HCT116 (cell line): ENCODE results near the gene MRPL24.

Experiments
- ATF3 ChIP-seq: IDR thresholded peaks from 2 replicates; pipeline ENCODE4 v1.6.1; 2012
- EGR1 ChIP-seq: IDR thresholded peaks from 2 replicates; pipeline ENCODE4 v1.6.1; 2012; ENCODE audit warnings: low read depth
- EZH2 ChIP-seq: fragments of 200-600 bp; sonication (generic); IDR thresholded peaks from 2 replicates; pipeline ENCODE4 v1.6.1; 2017; ENCODE audit warnings: antibody characterized with exemption, mixed run types
- POLR2A ChIP-seq: IDR thresholded peaks from 2 replicates; pipeline ENCODE4 v1.7.0; 2011; ENCODE audit warnings: borderline replicate concordance; ENCODE audit not compliant: insufficient read depth, insufficient read length; ENCODE audit errors: extremely low read depth
- SRF ChIP-seq: IDR thresholded peaks from 2 replicates; pipeline ENCODE4 v1.6.1; 2012; ENCODE audit warnings: low read depth
- YY1 ChIP-seq: IDR thresholded peaks from 2 replicates; pipeline ENCODE4 v1.6.1; 2011; ENCODE audit warnings: low read length, low read depth, moderate library complexity, mild to moderate bottlenecking; ENCODE audit not compliant: insufficient replicate concordance; ENCODE audit errors: extremely low read depth
- ZFX ChIP-seq: fragments of 450-650 bp; IDR thresholded peaks from 2 replicates; pipeline ENCODE4 v1.6.1; 2017
- ZNF274 ChIP-seq: fragments of 200-500 bp; sonication (Bioruptor generic); IDR thresholded peaks from 2 replicates; pipeline ENCODE4 v1.6.1; 2014; ENCODE audit warnings: mild to moderate bottlenecking, low read depth, low read length, inconsistent platforms
- TF ChIP-seq, protein P1 (sequence below), 3 experiments: fragments of 200-600 bp in 1 of 3; sonication (generic) in 1 of 3; IDR thresholded peaks in 2 of 3; conservative IDR thresholded peaks in 1 of 3; 2 replicates each; pipeline ENCODE4 v1.5.1; 2012 to 2017; ENCODE audit warnings: low read depth in 2 of 3, low read length in 2 of 3, antibody characterized with exemption in 1 of 3, borderline replicate concordance in 1 of 3, control low read depth in 1 of 3, mild to moderate bottlenecking in 1 of 3, mixed read lengths in 1 of 3, mixed run types in 1 of 3, moderate library complexity in 1 of 3; ENCODE audit not compliant: insufficient read depth in 1 of 3

DNA sequence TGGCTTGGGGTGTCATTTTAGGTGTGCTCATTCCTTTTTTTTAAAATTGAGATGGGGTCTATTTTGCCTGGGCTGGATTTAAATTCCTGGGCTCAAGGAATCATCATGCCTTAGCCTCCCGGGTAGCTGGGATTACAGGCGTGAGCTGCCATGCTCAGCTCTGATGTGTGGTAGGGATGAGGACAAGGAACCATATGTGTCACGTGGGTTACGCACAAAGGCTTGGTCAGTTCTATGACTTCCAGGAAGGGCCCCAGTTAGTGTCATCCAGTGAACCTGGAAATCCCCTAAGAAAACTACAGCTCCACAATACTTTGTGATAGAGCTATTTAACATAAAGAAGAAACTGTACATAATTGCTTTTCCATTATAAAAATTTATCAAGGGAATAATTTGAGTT lies 19.4 kb downstream of the MRPL24 start:
- TF ChIP-seq EZH2 (no peak), ATF3 (no peak), YY1 (no peak), ZFX (no peak), EGR1 (no peak), SRF (no peak), POLR2A (no peak), ZNF274 (no peak)
- TF ChIP-seq, protein P1, sequence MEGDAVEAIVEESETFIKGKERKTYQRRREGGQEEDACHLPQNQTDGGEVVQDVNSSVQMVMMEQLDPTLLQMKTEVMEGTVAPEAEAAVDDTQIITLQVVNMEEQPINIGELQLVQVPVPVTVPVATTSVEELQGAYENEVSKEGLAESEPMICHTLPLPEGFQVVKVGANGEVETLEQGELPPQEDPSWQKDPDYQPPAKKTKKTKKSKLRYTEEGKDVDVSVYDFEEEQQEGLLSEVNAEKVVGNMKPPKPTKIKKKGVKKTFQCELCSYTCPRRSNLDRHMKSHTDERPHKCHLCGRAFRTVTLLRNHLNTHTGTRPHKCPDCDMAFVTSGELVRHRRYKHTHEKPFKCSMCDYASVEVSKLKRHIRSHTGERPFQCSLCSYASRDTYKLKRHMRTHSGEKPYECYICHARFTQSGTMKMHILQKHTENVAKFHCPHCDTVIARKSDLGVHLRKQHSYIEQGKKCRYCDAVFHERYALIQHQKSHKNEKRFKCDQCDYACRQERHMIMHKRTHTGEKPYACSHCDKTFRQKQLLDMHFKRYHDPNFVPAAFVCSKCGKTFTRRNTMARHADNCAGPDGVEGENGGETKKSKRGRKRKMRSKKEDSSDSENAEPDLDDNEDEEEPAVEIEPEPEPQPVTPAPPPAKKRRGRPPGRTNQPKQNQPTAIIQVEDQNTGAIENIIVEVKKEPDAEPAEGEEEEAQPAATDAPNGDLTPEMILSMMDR (IDR thresholded peaks at IDR 0.05 in 2 of 3, conservative IDR thresholded peaks at IDR 0.05 in 1 of 3; ENCODE audit: borderline replicate concordance in 1 of 3, insufficient read depth in 1 of 3, low read depth in 2 of 3, low read length in 2 of 3), result no peak
